Bladder microvascular endothelial cell (primary cell): Measurements from ENCODE around the gene TXNDC11. TPM values are rescaled to one million over a fixed set of nuclear protein-coding genes. Genes with fewer than 3 reads are reported as not detected.

Source experiments
- total RNA-seq: library from RNA; depleted of rRNA; stranded (reverse); fragments of >200 nt; gene quantifications from 2 replicates; pipeline ENCODE4 v1.2.3, GENCODE V29; 2014

The TXNDC11 gene
- 25.1 and 34.6 TPM in 2 replicates for total RNA-seq

GRCh38 chr16:11742536-11743307 lies at the start of gene TXNDC11:
Gene TXNDC11, minus strand, starts transcription at chr16:11742857. Its CDS starts 127 bp downstream, at chr16:11742730.

GRCh38 chr16:11667824-11668622 lies 74.6 kb downstream of the TXNDC11 start, which contains the start of gene SNN:
Gene SNN, plus strand, starts transcription at chr16:11668455. Its CDS starts 7,605 bp downstream, at chr16:11676060.

Other genes with a start within 250 kb of the TXNDC11 start
- 0.81 and 3.1 TPM in 2 replicates for gene LITAF, start 155.9 kb downstream of the TXNDC11 start, total RNA-seq
- 29.6 and 50.0 TPM in 2 replicates for gene SNN, start 74.4 kb downstream of the TXNDC11 start, total RNA-seq
- 26.4 and 101 TPM in 2 replicates for gene ZC3H7A, start 54.4 kb upstream of the TXNDC11 start, total RNA-seq
- gene RSL1D1, start 108.7 kb upstream of the TXNDC11 start, total RNA-seq, result 28.5 and 51.0 TPM in 2 replicates
- gene GSPT1, start 173.1 kb upstream of the TXNDC11 start, total RNA-seq, result 35.8 and 87.2 TPM in 2 replicates
- 1.5 and 11.3 TPM in 2 replicates for gene NPIPB2, start 199.2 kb upstream of the TXNDC11 start, total RNA-seq
- not detected in 2 replicates for gene TNFRSF17, start 222.4 kb upstream of the TXNDC11 start, total RNA-seq
- gene SNX29, start 233.9 kb upstream of the TXNDC11 start, total RNA-seq, result 6.5 and 20.5 TPM in 2 replicates